SK-N-SH treated with all-trans-retinoic acid at 6 μM for 48 hours (cell line): ENCODE measurements around the gene TP53BP2.
A peak's percentile ranks its signal among the peaks of the same experiment; 100 is the strongest.

Source experiments
- ATAC-seq: fragments of 200-7000 bp; cut with Tn5 transposase; 3 replicates; pipeline ENCODE4 v1.9.1; 2020; ENCODE audit warnings: mild to moderate bottlenecking, moderate library complexity
- ARNTL ChIP-seq: fragments of 450-650 bp; formaldehyde crosslinking; IDR thresholded peaks from 2 replicates; pipeline ENCODE4 v1.5.0; 2020; ENCODE audit warnings: low read depth, mild to moderate bottlenecking, moderate library complexity, borderline replicate concordance
- BACH2 ChIP-seq: fragments of 250-450 bp; sonication (Bioruptor Pico); IDR thresholded peaks from 2 replicates; pipeline ENCODE4 v1.9.0; 2021; ENCODE audit warnings: mild to moderate bottlenecking, borderline replicate concordance
- CSDC2 ChIP-seq: fragments of 250-450 bp; sonication (Bioruptor Pico); IDR thresholded peaks from 2 replicates; pipeline ENCODE4 v1.5.0; 2020; ENCODE audit warnings: mild to moderate bottlenecking, moderate library complexity
- ESRRG ChIP-seq: fragments of 250-450 bp; sonication (Bioruptor Pico); IDR thresholded peaks from 2 replicates; pipeline ENCODE4 v1.6.1; 2021; ENCODE audit warnings: mild to moderate bottlenecking
- GLIS3 ChIP-seq: fragments of 250-450 bp; sonication (Bioruptor Pico); IDR thresholded peaks from 2 replicates; pipeline ENCODE4 v1.5.0; 2020; ENCODE audit warnings: mild to moderate bottlenecking, moderate library complexity
- ISL1 ChIP-seq: fragments of 250-450 bp; sonication (Bioruptor Pico); IDR thresholded peaks from 2 replicates; pipeline ENCODE4 v2.1.2; 2022; ENCODE audit warnings: mild to moderate bottlenecking, moderate library complexity
- OSR1 ChIP-seq: fragments of 250-450 bp; sonication (Bioruptor Pico); IDR thresholded peaks from 2 replicates; pipeline ENCODE4 v1.8.0; 2022; ENCODE audit warnings: moderate library complexity, mild to moderate bottlenecking, inconsistent platforms
- PPARA ChIP-seq: fragments of 250-450 bp; sonication (Bioruptor Pico); IDR thresholded peaks from 2 replicates; pipeline ENCODE4 v1.5.0; 2020; ENCODE audit warnings: mild to moderate bottlenecking, borderline replicate concordance
- RARB ChIP-seq: fragments of 250-450 bp; sonication (Bioruptor Pico); IDR thresholded peaks from 2 replicates; pipeline ENCODE4 v1.8.0; 2021; ENCODE audit warnings: mild to moderate bottlenecking, moderate library complexity
- SNAI2 ChIP-seq: fragments of 250-450 bp; sonication (Bioruptor Pico); IDR thresholded peaks from 2 replicates; pipeline ENCODE4 v1.5.0; 2020; ENCODE audit warnings: mild to moderate bottlenecking, moderate library complexity
- TCF4 ChIP-seq: fragments of 250-450 bp; sonication (Bioruptor Pico); IDR thresholded peaks from 2 replicates; pipeline ENCODE4 v1.8.0; 2021; ENCODE audit warnings: mild to moderate bottlenecking, moderate library complexity, borderline replicate concordance
- TOX ChIP-seq: fragments of 250-450 bp; sonication (Bioruptor Pico); IDR thresholded peaks from 2 replicates; pipeline ENCODE4 v1.8.0; 2021; ENCODE audit warnings: mild to moderate bottlenecking, moderate library complexity, borderline replicate concordance
- ZC3H10 ChIP-seq: fragments of 250-450 bp; sonication (Bioruptor Pico); IDR thresholded peaks from 2 replicates; pipeline ENCODE4 v1.5.1; 2021; ENCODE audit warnings: mild to moderate bottlenecking, moderate library complexity
- ZFP3 ChIP-seq: fragments of 250-450 bp; sonication (Bioruptor Pico); IDR thresholded peaks from 2 replicates; pipeline ENCODE4 v1.5.0; 2020; ENCODE audit warnings: mild to moderate bottlenecking, moderate library complexity
- ZFP30 ChIP-seq: fragments of 450-650 bp; formaldehyde crosslinking; IDR thresholded peaks from 2 replicates; pipeline ENCODE4 v1.5.0; 2022; ENCODE audit warnings: mild to moderate bottlenecking, moderate library complexity
- ZNF565 ChIP-seq: fragments of 450-650 bp; formaldehyde crosslinking; conservative IDR thresholded peaks from 2 replicates; pipeline ENCODE4 v1.5.0; 2020; ENCODE audit warnings: low read depth, mild to moderate bottlenecking, moderate library complexity
- ZNF8 ChIP-seq: fragments of 450-650 bp; formaldehyde crosslinking; IDR thresholded peaks from 2 replicates; pipeline ENCODE4 v1.5.0; 2020; ENCODE audit warnings: mild to moderate bottlenecking, moderate library complexity
- TF ChIP-seq, protein P1 (sequence below): fragments of 250-450 bp; sonication (Bioruptor Pico); IDR thresholded peaks from 2 replicates; pipeline ENCODE4 v1.5.1; 2021; ENCODE audit warnings: mild to moderate bottlenecking, moderate library complexity
- TF ChIP-seq, protein P2 (sequence below): fragments of 250-450 bp; sonication (Bioruptor Pico); IDR thresholded peaks from 2 replicates; pipeline ENCODE4 v1.5.1; 2020; ENCODE audit warnings: low read depth, mild to moderate bottlenecking, moderate library complexity
- TF ChIP-seq, protein P3 (sequence below): fragments of 250-450 bp; sonication (Bioruptor Pico); IDR thresholded peaks from 2 replicates; pipeline ENCODE4 v1.5.0; 2020; ENCODE audit warnings: mild to moderate bottlenecking, moderate library complexity
- TF ChIP-seq, protein P4 (sequence below): fragments of 250-450 bp; sonication (Bioruptor Pico); IDR thresholded peaks from 2 replicates; pipeline ENCODE4 v1.8.0; 2021; ENCODE audit warnings: low read depth, mild to moderate bottlenecking, moderate library complexity, borderline replicate concordance

The TP53BP2 gene

DNA sequence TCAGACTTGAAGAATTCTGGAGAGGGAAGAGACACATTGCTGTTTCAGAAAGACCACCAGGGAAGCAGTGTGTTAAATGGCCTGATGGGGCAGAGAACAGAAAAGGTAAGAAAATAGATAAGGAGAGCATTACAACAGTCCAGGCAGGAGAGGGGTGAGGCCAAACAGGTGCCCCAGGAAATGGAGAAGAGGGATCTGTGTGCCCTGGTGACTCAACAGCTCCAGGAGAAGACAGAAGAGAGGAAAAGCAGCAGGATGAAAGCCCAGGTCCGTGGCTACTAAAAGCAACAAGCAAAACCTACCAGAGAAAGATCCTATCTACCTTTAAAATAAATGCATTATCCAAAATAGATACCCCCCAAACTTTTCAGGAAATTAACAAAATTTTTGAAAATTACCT, 9.2 kb downstream of the TP53BP2 start:
- TF ChIP-seq ZFP30 (CRISPR knock-in tag) (no peak), GLIS3 (CRISPR knock-in tag) (no peak), SNAI2 (CRISPR knock-in tag) (no peak), ESRRG (CRISPR knock-in tag) (no peak), ZC3H10 (no peak), ZNF8 (CRISPR knock-in tag) (no peak), PPARA (no peak), ZNF565 (CRISPR knock-in tag) (no peak)
- TF ChIP-seq, protein P1, sequence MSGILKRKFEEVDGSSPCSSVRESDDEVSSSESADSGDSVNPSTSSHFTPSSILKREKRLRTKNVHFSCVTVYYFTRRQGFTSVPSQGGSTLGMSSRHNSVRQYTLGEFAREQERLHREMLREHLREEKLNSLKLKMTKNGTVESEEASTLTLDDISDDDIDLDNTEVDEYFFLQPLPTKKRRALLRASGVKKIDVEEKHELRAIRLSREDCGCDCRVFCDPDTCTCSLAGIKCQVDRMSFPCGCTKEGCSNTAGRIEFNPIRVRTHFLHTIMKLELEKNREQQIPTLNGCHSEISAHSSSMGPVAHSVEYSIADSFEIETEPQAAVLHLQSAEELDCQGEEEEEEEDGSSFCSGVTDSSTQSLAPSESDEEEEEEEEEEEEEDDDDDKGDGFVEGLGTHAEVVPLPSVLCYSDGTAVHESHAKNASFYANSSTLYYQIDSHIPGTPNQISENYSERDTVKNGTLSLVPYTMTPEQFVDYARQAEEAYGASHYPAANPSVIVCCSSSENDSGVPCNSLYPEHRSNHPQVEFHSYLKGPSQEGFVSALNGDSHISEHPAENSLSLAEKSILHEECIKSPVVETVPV (CRISPR knock-in tag) = no peak
- TF ChIP-seq, protein P2, sequence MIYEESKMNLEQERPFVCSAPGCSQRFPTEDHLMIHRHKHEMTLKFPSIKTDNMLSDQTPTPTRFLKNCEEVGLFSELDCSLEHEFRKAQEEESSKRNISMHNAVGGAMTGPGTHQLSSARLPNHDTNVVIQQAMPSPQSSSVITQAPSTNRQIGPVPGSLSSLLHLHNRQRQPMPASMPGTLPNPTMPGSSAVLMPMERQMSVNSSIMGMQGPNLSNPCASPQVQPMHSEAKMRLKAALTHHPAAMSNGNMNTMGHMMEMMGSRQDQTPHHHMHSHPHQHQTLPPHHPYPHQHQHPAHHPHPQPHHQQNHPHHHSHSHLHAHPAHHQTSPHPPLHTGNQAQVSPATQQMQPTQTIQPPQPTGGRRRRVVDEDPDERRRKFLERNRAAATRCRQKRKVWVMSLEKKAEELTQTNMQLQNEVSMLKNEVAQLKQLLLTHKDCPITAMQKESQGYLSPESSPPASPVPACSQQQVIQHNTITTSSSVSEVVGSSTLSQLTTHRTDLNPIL (CRISPR knock-in tag) = no peak
- ATAC-seq = no peak

DNA sequence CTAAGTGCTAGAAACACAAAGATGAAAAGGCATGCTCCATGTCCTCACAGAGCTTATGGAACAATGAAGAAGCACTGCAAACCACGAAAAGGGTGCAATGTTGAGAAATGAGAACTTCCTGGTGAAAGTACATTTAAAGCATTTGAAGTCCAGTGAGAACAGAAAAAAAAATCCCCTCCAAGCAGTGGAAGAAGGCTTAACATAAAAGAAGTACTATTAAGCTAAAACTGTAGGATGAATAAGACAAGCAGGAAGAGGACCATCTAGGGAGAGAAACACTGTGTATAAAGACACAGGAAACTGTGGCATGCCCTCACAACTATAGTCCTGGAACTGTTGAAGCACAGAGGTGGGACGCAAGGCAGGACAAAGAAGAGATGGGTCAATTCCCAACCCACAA, 10.0 kb downstream of the TP53BP2 start:
- ATAC-seq = no peak
- TF ChIP-seq ZNF8 (CRISPR knock-in tag) (no peak), TCF4 (no peak), TOX (CRISPR knock-in tag) (no peak), CSDC2 (CRISPR knock-in tag) (no peak), ARNTL (no peak), ZFP30 (CRISPR knock-in tag) (no peak), ESRRG (CRISPR knock-in tag) (no peak), ZFP3 (CRISPR knock-in tag) (no peak), OSR1 (no peak)
- TF ChIP-seq, protein P3, sequence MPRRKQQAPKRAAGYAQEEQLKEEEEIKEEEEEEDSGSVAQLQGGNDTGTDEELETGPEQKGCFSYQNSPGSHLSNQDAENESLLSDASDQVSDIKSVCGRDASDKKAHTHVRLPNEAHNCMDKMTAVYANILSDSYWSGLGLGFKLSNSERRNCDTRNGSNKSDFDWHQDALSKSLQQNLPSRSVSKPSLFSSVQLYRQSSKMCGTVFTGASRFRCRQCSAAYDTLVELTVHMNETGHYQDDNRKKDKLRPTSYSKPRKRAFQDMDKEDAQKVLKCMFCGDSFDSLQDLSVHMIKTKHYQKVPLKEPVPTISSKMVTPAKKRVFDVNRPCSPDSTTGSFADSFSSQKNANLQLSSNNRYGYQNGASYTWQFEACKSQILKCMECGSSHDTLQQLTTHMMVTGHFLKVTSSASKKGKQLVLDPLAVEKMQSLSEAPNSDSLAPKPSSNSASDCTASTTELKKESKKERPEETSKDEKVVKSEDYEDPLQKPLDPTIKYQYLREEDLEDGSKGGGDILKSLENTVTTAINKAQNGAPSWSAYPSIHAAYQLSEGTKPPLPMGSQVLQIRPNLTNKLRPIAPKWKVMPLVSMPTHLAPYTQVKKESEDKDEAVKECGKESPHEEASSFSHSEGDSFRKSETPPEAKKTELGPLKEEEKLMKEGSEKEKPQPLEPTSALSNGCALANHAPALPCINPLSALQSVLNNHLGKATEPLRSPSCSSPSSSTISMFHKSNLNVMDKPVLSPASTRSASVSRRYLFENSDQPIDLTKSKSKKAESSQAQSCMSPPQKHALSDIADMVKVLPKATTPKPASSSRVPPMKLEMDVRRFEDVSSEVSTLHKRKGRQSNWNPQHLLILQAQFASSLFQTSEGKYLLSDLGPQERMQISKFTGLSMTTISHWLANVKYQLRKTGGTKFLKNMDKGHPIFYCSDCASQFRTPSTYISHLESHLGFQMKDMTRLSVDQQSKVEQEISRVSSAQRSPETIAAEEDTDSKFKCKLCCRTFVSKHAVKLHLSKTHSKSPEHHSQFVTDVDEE (CRISPR knock-in tag) = no peak
- TF ChIP-seq, protein P2 (CRISPR knock-in tag) = no peak
- TF ChIP-seq, protein P1 (CRISPR knock-in tag) = no peak

DNA sequence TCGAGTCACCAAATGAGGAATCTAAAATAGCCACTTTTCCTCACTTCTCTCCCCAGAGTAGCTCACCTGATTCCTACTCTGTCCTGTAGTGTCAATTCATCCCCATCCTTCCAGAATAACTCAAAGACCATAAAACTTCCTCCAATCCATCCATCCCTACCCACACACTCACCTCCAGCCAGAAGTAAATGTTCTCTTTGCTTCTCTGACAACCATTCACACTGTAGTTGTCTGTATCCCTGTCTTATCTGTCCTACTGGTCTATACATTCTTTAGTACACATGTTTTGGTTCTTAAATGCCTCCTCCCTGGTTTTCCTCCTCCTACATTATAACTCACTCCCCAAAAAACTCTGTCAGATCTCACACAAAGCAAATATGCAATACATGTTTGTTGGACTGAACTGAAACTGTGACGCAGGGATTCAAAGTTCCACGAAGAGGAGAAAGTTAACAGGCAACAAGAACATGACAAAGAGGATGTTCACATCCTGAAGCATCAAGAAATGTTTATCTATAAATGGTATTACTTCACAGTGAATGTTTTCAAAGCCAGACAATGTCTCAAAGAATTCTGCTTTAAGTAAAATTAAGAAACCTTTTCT, 11.0 kb downstream of the TP53BP2 start:
- peak; percentile 4; the same call in 1 of the 3 replicates for ATAC-seq
- TF ChIP-seq TOX (CRISPR knock-in tag) = no peak
- TF ChIP-seq GLIS3 (CRISPR knock-in tag) = no peak
- no peak for TF ChIP-seq ESRRG (CRISPR knock-in tag)
- no peak for TF ChIP-seq SNAI2 (CRISPR knock-in tag)
- no peak for TF ChIP-seq BACH2 (CRISPR knock-in tag)
- no peak for TF ChIP-seq OSR1
- no peak for TF ChIP-seq PPARA
- TF ChIP-seq, protein P4, sequence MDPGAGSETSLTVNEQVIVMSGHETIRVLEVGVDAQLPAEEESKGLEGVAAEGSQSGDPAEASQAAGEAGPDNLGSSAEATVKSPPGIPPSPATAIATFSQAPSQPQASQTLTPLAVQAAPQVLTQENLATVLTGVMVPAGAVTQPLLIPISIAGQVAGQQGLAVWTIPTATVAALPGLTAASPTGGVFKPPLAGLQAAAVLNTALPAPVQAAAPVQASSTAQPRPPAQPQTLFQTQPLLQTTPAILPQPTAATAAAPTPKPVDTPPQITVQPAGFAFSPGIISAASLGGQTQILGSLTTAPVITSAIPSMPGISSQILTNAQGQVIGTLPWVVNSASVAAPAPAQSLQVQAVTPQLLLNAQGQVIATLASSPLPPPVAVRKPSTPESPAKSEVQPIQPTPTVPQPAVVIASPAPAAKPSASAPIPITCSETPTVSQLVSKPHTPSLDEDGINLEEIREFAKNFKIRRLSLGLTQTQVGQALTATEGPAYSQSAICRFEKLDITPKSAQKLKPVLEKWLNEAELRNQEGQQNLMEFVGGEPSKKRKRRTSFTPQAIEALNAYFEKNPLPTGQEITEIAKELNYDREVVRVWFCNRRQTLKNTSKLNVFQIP = no peak
- no peak for TF ChIP-seq ISL1
- no peak for TF ChIP-seq ZNF8 (CRISPR knock-in tag)
- TF ChIP-seq RARB (CRISPR knock-in tag) = no peak
- TF ChIP-seq, protein P1 (CRISPR knock-in tag) = no peak
